ENCODE measurements around the gene MIPOL1. TPM values are rescaled to one million over a fixed set of nuclear protein-coding genes. Genes with fewer than 3 reads are reported as not detected.
A peak's percentile ranks its signal among the peaks of the same experiment; 100 is the strongest.

The MIPOL1 gene
- total and polyA plus RNA-seq, 2 of the 13 experiments (the other 11 are each of a cell fraction or from before 2014, with no cell fraction given), result 8.6 to 34.2 TPM

DNA sequence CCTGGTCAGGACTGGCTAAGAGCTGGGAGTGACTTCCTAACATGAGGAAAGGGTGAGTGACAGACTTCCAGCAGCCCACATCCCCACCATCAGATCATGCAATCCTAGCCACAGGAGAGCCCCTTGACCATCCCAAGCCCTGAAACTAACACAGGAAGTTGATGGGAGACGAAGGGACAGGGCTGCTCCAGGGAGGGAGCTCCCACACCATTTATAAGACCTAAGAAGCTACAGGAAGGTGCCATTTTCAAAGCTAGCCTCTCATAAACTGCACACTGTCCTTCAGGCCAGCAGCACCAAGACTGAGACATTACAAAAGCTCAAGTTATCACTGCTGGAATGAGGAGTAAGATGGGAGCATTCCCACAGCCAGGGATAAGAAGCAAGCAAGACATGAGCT, 44.7 kb upstream of the MIPOL1 start:
- H2AFZ ChIP-seq (ENCODE audit: low read length), result no peak overlapping the region
- in situ Hi-C loops (cut with HindIII; ENCODE audit: extremely low pct_ligation_motif_present, low pct_unique_long_range_greater_than_20kb) (loop anchor here (5.0 kb wide), 1 partner anchor 506 kb away; no protein-coding TSS in a partner anchor), intact Hi-C loops (cut with micrococcal nuclease; ENCODE audit: unreplicated experiment) (no loop called here)
- 0% methylated on average over 1 of the region's 1 CpG for WGBS (ENCODE audit: low lambda C conversion rate)
- ATAC-seq (peak; percentile 41), DNase-seq (ENCODE audit: low spot score) (no peak), FAIRE-seq (no peak)
- POLR2A ChIA-PET, result interaction anchor here (1.1 kb wide), 1 partner anchor 19 kb away, joined by 3 read pairs; the partner anchor contains the start of gene SLC25A21
- H3K27ac ChIP-seq (ENCODE audit: extremely low read length, insufficient read depth, low read length), result no peak overlapping the region
- no peaks in the 10 kb centered on the region for H3K79me2 ChIP-seq (ENCODE audit: insufficient read depth, low read length)
- no peak overlapping the region for H3K4me3 ChIP-seq (replicated peaks in 1 of 3; ENCODE audit: insufficient read depth in 1 of 3, low read depth in 2 of 3, low read length in 3 of 3)
- no peak overlapping the region for H3K4me2 ChIP-seq (ENCODE audit: low read depth, low read length)
- no TSS peak for BruUV-seq (replicated peaks)
- TF ChIP-seq ZNF660 (CRISPR knock-in tag; IDR thresholded peaks at IDR 0.05; ENCODE audit: borderline replicate concordance, low read depth) (no peak), RARG (CRISPR knock-in tag; IDR thresholded peaks at IDR 0.05; ENCODE audit: low read depth) (no peak), KLF11 (CRISPR knock-in tag; IDR thresholded peaks at IDR 0.05) (no peak), ZNF274 (CRISPR knock-in tag; IDR thresholded peaks at IDR 0.05) (0 out of 2 replicates have a peak, but pooled peaks have one; percentile 37), SKI (IDR thresholded peaks at IDR 0.05; ENCODE audit: partially characterized antibody) (no peak), KDM5B (CRISPR knock-in tag; IDR thresholded peaks at IDR 0.05; ENCODE audit: borderline replicate concordance) (0 out of 2 replicates have a peak, but pooled peaks have one; percentile 7), MTF1 (CRISPR knock-in tag; IDR thresholded peaks at IDR 0.05) (no peak)
- TF ChIP-seq, protein P1, sequence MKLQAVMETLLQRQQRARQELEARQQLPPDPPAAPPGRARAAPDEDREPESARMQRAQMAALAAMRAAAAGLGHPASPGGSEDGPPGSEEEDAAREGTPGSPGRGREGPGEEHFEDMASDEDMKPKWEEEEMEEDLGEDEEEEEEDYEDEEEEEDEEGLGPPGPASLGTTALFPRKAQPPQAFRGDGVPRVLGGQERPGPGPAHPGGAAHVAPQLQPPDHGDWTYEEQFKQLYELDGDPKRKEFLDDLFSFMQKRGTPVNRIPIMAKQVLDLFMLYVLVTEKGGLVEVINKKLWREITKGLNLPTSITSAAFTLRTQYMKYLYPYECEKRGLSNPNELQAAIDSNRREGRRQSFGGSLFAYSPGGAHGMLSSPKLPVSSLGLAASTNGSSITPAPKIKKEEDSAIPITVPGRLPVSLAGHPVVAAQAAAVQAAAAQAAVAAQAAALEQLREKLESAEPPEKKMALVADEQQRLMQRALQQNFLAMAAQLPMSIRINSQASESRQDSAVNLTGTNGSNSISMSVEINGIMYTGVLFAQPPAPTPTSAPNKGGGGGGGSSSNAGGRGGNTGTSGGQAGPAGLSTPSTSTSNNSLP (IDR thresholded peaks at IDR 0.05; ENCODE audit: low read depth, low read length), result no peak
- TF ChIP-seq, protein P2, sequence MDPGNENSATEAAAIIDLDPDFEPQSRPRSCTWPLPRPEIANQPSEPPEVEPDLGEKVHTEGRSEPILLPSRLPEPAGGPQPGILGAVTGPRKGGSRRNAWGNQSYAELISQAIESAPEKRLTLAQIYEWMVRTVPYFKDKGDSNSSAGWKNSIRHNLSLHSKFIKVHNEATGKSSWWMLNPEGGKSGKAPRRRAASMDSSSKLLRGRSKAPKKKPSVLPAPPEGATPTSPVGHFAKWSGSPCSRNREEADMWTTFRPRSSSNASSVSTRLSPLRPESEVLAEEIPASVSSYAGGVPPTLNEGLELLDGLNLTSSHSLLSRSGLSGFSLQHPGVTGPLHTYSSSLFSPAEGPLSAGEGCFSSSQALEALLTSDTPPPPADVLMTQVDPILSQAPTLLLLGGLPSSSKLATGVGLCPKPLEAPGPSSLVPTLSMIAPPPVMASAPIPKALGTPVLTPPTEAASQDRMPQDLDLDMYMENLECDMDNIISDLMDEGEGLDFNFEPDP (CRISPR knock-in tag; conservative IDR thresholded peaks at IDR 0.05), result 0 out of 2 replicates have a peak, but pooled peaks have one; percentile 57
- TF ChIP-seq, protein P3, sequence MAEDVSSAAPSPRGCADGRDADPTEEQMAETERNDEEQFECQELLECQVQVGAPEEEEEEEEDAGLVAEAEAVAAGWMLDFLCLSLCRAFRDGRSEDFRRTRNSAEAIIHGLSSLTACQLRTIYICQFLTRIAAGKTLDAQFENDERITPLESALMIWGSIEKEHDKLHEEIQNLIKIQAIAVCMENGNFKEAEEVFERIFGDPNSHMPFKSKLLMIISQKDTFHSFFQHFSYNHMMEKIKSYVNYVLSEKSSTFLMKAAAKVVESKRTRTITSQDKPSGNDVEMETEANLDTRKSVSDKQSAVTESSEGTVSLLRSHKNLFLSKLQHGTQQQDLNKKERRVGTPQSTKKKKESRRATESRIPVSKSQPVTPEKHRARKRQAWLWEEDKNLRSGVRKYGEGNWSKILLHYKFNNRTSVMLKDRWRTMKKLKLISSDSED (CRISPR knock-in tag; IDR thresholded peaks at IDR 0.05), result no peak
- peaks cover 4% of the 10 kb centered on the region; the same call in 1 of the 2 replicates for H3K9me3 ChIP-seq (ENCODE audit: low read length)
- H3K36me3 ChIP-seq (replicated peaks in 1 of 2; ENCODE audit: control insufficient read depth in 1 of 2, insufficient read depth in 2 of 2, low read length in 2 of 2), result no peaks in the 10 kb centered on the region
- no peaks in the 10 kb centered on the region for H3K27me3 ChIP-seq (ENCODE audit: control insufficient read depth in 1 of 2, insufficient read depth in 2 of 2, low read length in 2 of 2)
- H3K9ac ChIP-seq (ENCODE audit: insufficient read depth, low read depth, low read length), result no peak overlapping the region
- CTCF ChIA-PET (ENCODE audit: low intra/inter-chr PET ratio, low total read pairs), result no interaction called here
- H3K4me1 ChIP-seq (ENCODE audit: insufficient read depth, low read length), result no peaks in the 10 kb centered on the region
- no peaks in the 10 kb centered on the region for H4K20me1 ChIP-seq (ENCODE audit: insufficient read depth, low read length)
